Right lobe of liver (tissue), 6 donors: ENCODE data around the gene TERT. TPM values are rescaled to one million over a fixed set of nuclear protein-coding genes. Genes with fewer than 3 reads are reported as not detected.
"Not testable (repeated sequence)": the region's sequence is repeated elsewhere in the genome, so short reads cannot be mapped to it uniquely, and the experiment has no call there.

ENCODE experiments used
- ATAC-seq, 4 donors: fragments of 200-7000 bp; cut with Tn5 transposase; one replicate each; pipeline ENCODE4 v1.9.1; 2020; ENCODE audit warnings: mild to moderate bottlenecking in 4 of 4, moderate library complexity in 4 of 4
- DNase-seq, 3 donors: peaks; one replicate each; pipeline ENCODE4 v3.0.0-alpha.2; 2020
- H3K27ac ChIP-seq, 3 donors: fragments of 200-600 bp; one replicate each; pipeline ENCODE4 v1.8.0; 2022
- H3K27me3 ChIP-seq, 2 donors: fragments of 200-600 bp; one replicate each; pipeline ENCODE4 v1.8.0; 2022
- H3K36me3 ChIP-seq, 4 donors: fragments of 200-600 bp; sonication (generic) in 1 of 4; one replicate each; pipeline versions ENCODE4 v1.5.1 to v1.8.0; 2017 to 2022; ENCODE audit warnings: control low read depth in 1 of 4
- H3K4me1 ChIP-seq, 4 donors: fragments of 200-600 bp; sonication (generic) in 1 of 4; one replicate each; pipeline versions ENCODE4 v1.5.1 to v1.8.0; 2017 to 2022; ENCODE audit warnings: control low read depth in 1 of 4
- H3K4me3 ChIP-seq, 3 donors: fragments of 200-600 bp; one replicate each; pipeline ENCODE4 v1.8.0; 2022
- H3K9me3 ChIP-seq, 4 donors: fragments of 200-600 bp; sonication (generic) in 1 of 4; one replicate each; pipeline versions ENCODE4 v1.5.1 to v1.8.0; 2017 to 2022; ENCODE audit warnings: control low read depth in 1 of 4
- CTCF ChIP-seq, 4 donors: fragments of 200-600 bp in 3 of 4; fragments of 450-650 bp in 1 of 4; IDR thresholded peaks; one replicate each; pipeline versions ENCODE4 v1.5.1 to v1.8.0; 2016 to 2022; ENCODE audit warnings: antibody characterized with exemption in 4 of 4, mild to moderate bottlenecking in 2 of 4
- POLR2A ChIP-seq: fragments of 450-650 bp; IDR thresholded peaks from one replicate; pipeline ENCODE4 v1.6.1; 2017; ENCODE audit warnings: antibody characterized with exemption, mild to moderate bottlenecking
- WGBS: methylation state at CpG from one replicate; pipeline ENCODE4 v1.1.6; 2018; ENCODE audit warnings: low coverage, low lambda C conversion rate; ENCODE audit not compliant: insufficient coverage; ENCODE audit errors: missing lambda C conversion rate; 5-methylcytosine and 5-hydroxymethylcytosine counted together
- intact Hi-C, 2 donors: fragments of 100-400 bp; cut with DNase I; formaldehyde crosslinking; loops; one replicate each; pipeline versions ENCODE4 v1.11.2 to v1.14.1; 2022
- total RNA-seq, 6 experiments: library from RNA; depleted of rRNA in 2 of 6; stranded (reverse); fragments of >200 nt in 2 of 6; fragmentation: NEBNext Ultra II Directional in 3 of 6; extraction: Animal tissue kit (Norgen Biotek cat#: 25700) in 3 of 6; gene quantifications; one replicate each; pipeline versions ENCODE4 v1.1.0 to v1.2.4, GENCODE V29; 2016 to 2023
- donor health status: DM: no; HTN: yes; CAD: no.
- donor health status: DM: no; HTN: no; CAD: no.
- donor health status: DM: no; HTN: no; CAD: no.
- donor health status: DM: no; HTN: yes; CAD: no.
- donor health status: DM: no; HTN: yes; CAD: no.

The TERT gene
- total RNA-seq, 6 experiments from 2014 or later, result not detected

- TF ChIP-seq POLR2A (no peak), CTCF (IDR thresholded peaks at IDR 0.05) (no peak)
- no peaks in the 10 kb centered on the region for H3K9me3 ChIP-seq
- no peak overlapping the region for H3K27ac ChIP-seq
- no peaks in the 10 kb centered on the region for H3K27me3 ChIP-seq
- ATAC-seq (no peak), DNase-seq (peak in 1 of 3 donors; percentile 49)
- intact Hi-C loops, result loop anchor here (5.0 to 10.0 kb wide), 2 partner anchors 151 to 153 kb away; no protein-coding TSS in a partner anchor
- WGBS, result 73% methylated on average over 3 of the region's 19 CpGs
- peaks cover 0 to 69% (median 30%) of the 10 kb centered on the region in 4 donors for H3K36me3 ChIP-seq
- H3K4me3 ChIP-seq, result no peak overlapping the region
- H3K4me1 ChIP-seq, result peaks cover 0 to 37% (median 20%) of the 10 kb centered on the region in 4 donors
Measured at GRCh38 chr5:1335540-1336095, 40.8 kb upstream of the TERT start.

GRCh38 chr5:1334831-1335539, 40.1 kb upstream of the TERT start:
- peak in 1 of 3 donors; percentile 42 for DNase-seq
- Histone ChIP-seq H3K36me3 (peaks cover 0 to 69% (median 30%) of the 10 kb centered on the region in 4 donors), H3K4me1 (peaks cover 0 to 38% (median 16%) of the 10 kb centered on the region in 4 donors), H3K4me3 (no peak overlapping the region), H3K9me3 (no peaks in the 10 kb centered on the region), H3K27me3 (no peaks in the 10 kb centered on the region), H3K27ac (no peak overlapping the region)
- 90% methylated on average over 2 of the region's 32 CpGs for WGBS
- intact Hi-C loops, result loop anchor here (5.0 to 10.0 kb wide), 2 partner anchors 150 to 153 kb away; no protein-coding TSS in a partner anchor
- no peak for ATAC-seq
- TF ChIP-seq POLR2A, result no peak
- no peak for TF ChIP-seq CTCF (IDR thresholded peaks at IDR 0.05)

- WGBS, result 94% methylated on average over 5 of the region's 14 CpGs
- peaks cover 0 to 70% (median 30%) of the 10 kb centered on the region in 4 donors for H3K36me3 ChIP-seq
Measured at GRCh38 chr5:1333986-1334385, 39.1 kb upstream of the TERT start.

GRCh38 chr5:1333286-1333685, 38.4 kb upstream of the TERT start:
- 78% methylated on average over 5 of the region's 5 CpGs for WGBS
- not testable (repeated sequence) for H3K4me3 ChIP-seq, H3K27ac ChIP-seq, ATAC-seq, H3K27me3 ChIP-seq, H3K9me3 ChIP-seq, DNase-seq
- H3K36me3 ChIP-seq, result peaks cover 0 to 65% (median 28%) of the 10 kb centered on the region in 4 donors
- peaks cover 0 to 29% (median 12%) of the 10 kb centered on the region in 4 donors for H3K4me1 ChIP-seq
- intact Hi-C loops, result loop anchor here in 1 of 2 donors (10.0 kb wide), 1 partner anchor 148 kb away; no protein-coding TSS in a partner anchor

More at GRCh38 chr5:1333986-1334385, 39.1 kb upstream of the TERT start:
- TF ChIP-seq POLR2A, result no peak
- no peak for TF ChIP-seq CTCF (IDR thresholded peaks at IDR 0.05)
- no peaks in the 10 kb centered on the region for H3K9me3 ChIP-seq
- intact Hi-C loops, result loop anchor here in 1 of 2 donors (10.0 kb wide), 1 partner anchor 149 kb away; no protein-coding TSS in a partner anchor
- peaks cover 0 to 36% (median 15%) of the 10 kb centered on the region in 4 donors for H3K4me1 ChIP-seq
- H3K4me3 ChIP-seq, result no peak overlapping the region
- ATAC-seq, result no peak
- H3K27me3 ChIP-seq, result no peaks in the 10 kb centered on the region
- DNase-seq, result no peak
- no peak overlapping the region for H3K27ac ChIP-seq
